OCI-LY1 (cell line): Measurements from ENCODE around the gene STK39.

Source experiments
- EZH2 ChIP-seq: fragments of 200-600 bp; sonication (generic), shearing (Covaris generic); IDR thresholded peaks from 2 replicates; pipeline ENCODE4 v1.8.0; 2017; ENCODE audit warnings: borderline replicate concordance, mixed run types, mild to moderate bottlenecking, antibody characterized with exemption, low read length, moderate library complexity, mixed read lengths
- TF ChIP-seq, protein P1 (sequence below): fragments of 200-600 bp; sonication (generic), shearing (Covaris generic); IDR thresholded peaks from 2 replicates; pipeline ENCODE4 v1.5.1; 2017; ENCODE audit warnings: mild to moderate bottlenecking, antibody characterized with exemption, low read length, moderate library complexity, mixed read lengths

DNA sequence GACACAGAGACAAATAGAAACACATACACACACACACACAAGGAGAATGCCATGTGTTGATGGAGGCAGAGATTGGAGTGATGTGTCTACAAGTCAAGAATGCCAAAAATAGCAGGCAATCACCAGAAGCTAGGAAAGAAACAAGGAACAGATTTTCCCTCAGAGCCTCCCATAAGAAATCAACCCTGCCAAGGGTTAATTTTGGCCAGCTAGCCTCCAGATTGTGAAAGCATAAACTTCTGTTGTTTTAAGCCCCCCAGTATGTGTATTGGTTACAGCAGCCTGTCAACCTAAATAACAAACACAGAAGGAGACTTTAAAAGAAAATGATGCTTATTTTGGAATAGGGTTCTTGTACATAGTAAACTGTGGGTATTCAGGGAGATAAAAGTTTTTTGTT, 5.6 kb upstream of the STK39 start:
- TF ChIP-seq, protein P1, sequence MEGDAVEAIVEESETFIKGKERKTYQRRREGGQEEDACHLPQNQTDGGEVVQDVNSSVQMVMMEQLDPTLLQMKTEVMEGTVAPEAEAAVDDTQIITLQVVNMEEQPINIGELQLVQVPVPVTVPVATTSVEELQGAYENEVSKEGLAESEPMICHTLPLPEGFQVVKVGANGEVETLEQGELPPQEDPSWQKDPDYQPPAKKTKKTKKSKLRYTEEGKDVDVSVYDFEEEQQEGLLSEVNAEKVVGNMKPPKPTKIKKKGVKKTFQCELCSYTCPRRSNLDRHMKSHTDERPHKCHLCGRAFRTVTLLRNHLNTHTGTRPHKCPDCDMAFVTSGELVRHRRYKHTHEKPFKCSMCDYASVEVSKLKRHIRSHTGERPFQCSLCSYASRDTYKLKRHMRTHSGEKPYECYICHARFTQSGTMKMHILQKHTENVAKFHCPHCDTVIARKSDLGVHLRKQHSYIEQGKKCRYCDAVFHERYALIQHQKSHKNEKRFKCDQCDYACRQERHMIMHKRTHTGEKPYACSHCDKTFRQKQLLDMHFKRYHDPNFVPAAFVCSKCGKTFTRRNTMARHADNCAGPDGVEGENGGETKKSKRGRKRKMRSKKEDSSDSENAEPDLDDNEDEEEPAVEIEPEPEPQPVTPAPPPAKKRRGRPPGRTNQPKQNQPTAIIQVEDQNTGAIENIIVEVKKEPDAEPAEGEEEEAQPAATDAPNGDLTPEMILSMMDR = no peak
- TF ChIP-seq EZH2 = no peak
